HUES6 (cell line): ENCODE results near the gene MEAF6.
"Not testable (repeated sequence)": the region's sequence is repeated elsewhere in the genome, so short reads cannot be mapped to it uniquely, and the experiment has no call there.

Source experiments
- H3K27ac ChIP-seq: 2 replicates; pipeline ENCODE4 v1.7.0; 2013; ENCODE audit warnings: low read depth, mild to moderate bottlenecking, low read length, inconsistent platforms
- H3K27me3 ChIP-seq: 2 replicates; pipeline ENCODE4 v1.6.1; 2013; ENCODE audit warnings: low read length; ENCODE audit not compliant: control insufficient read depth, insufficient read depth
- H3K36me3 ChIP-seq: 2 replicates; pipeline ENCODE4 v1.6.1; 2013; ENCODE audit warnings: low read length; ENCODE audit not compliant: control insufficient read depth, insufficient read depth
- H3K4me1 ChIP-seq: 2 replicates; pipeline ENCODE4 v1.6.1; 2013; ENCODE audit warnings: low read length; ENCODE audit not compliant: control insufficient read depth, insufficient read depth
- H3K4me3 ChIP-seq: 2 replicates; pipeline ENCODE4 v1.5.1; 2013; ENCODE audit warnings: low read depth, low read length
- H3K9ac ChIP-seq: one replicate; pipeline ENCODE4 v1.6.1; 2013; ENCODE audit warnings: mild to moderate bottlenecking, low read length
- H3K9me3 ChIP-seq: 2 replicates; pipeline ENCODE4 v1.6.1; 2013; ENCODE audit warnings: low read depth, low read length; ENCODE audit not compliant: control insufficient read depth, insufficient read depth

The MEAF6 gene

GRCh38 chr1:37553927-37554808 lies 39.6 kb upstream of the MEAF6 start, which contains the start of gene SNIP1:
Gene SNIP1, minus strand, starts transcription at chr1:37554293. Its CDS starts 64 bp downstream, at chr1:37554229.
- no peaks in the 10 kb centered on the region for H3K27me3 ChIP-seq
- peak within 1 kb of the TSS; percentile 77; the same call in 1 of the 2 replicates for H3K27ac ChIP-seq
- peak within 1 kb of the TSS; percentile 99 for H3K4me3 ChIP-seq
- H3K36me3 ChIP-seq, result peaks cover 32% of the 10 kb centered on the region
- H3K9me3 ChIP-seq, result peaks cover 4% of the 10 kb centered on the region; the same call in 1 of the 2 replicates
- peaks cover 15% of the 10 kb centered on the region for H3K4me1 ChIP-seq
- peak within 1 kb of the TSS; percentile 83 for H3K9ac ChIP-seq

- peak overlapping the region; percentile 77; the same call in 1 of the 2 replicates for H3K27ac ChIP-seq
- peaks cover 38% of the 10 kb centered on the region for H3K36me3 ChIP-seq
- peaks cover 4% of the 10 kb centered on the region; the same call in 1 of the 2 replicates for H3K9me3 ChIP-seq
- peak overlapping the region; percentile 83 for H3K9ac ChIP-seq
- H3K27me3 ChIP-seq, result no peaks in the 10 kb centered on the region
- peaks cover 15% of the 10 kb centered on the region for H3K4me1 ChIP-seq
- H3K4me3 ChIP-seq, result peak overlapping the region; percentile 99
Measured at GRCh38 chr1:37553598-37553926, 39.0 kb upstream of the MEAF6 start.

DNA sequence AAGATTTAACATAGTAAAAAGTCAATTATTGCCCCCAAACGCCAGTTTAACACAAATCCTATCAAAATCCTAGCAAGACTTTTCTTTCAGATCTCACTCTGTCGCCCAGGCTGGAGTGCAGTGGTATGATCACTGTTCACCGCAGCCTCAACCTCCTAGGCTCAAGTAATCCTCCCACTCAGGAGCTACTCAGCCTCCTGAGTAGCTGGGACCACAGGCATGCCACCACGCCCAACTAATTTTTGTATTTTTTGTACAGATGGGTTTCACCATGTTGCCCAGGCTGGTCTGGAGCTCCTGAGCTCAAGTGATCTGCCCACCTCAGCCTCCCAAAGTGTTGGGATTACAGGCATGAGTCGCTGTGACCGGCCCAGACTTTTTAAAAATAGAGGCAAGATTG lies 34.8 kb upstream of the MEAF6 start:
- Histone ChIP-seq H3K27me3 (no peaks in the 10 kb centered on the region), H3K9ac (no peak overlapping the region), H3K36me3 (peaks cover 67% of the 10 kb centered on the region), H3K4me1 (peaks cover 7% of the 10 kb centered on the region), H3K4me3 (no peak overlapping the region), H3K9me3 (peaks cover under 1% of the 10 kb centered on the region; the same call in 1 of the 2 replicates), H3K27ac (no peak overlapping the region)

DNA sequence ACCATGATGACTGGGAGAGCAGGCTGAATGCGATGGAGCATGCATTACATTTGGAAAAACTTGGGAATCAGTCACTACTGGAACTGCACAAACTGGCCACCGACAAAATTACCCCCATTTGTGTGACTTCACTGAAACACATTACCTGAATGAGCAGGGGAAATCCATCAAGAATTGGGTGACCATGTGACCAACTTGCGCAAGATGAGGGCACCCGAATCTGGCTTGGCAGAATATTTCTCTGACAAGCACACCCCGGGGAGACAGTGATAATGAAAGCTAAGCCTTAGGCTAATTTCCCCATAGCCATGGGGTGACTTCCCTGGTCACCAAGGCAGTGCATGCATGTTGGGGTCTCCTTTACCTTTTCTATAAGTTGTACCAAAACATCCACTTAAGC lies 30.5 kb upstream of the MEAF6 start:
- no peaks in the 10 kb centered on the region for H3K4me1 ChIP-seq
- H3K9ac ChIP-seq, result no peak overlapping the region
- H3K36me3 ChIP-seq, result peaks cover 71% of the 10 kb centered on the region
- H3K27me3 ChIP-seq, result no peaks in the 10 kb centered on the region
- no peak overlapping the region for H3K27ac ChIP-seq
- no peak overlapping the region for H3K4me3 ChIP-seq
- H3K9me3 ChIP-seq, result no peaks in the 10 kb centered on the region

GRCh38 chr1:37544530-37544929 lies 30.0 kb upstream of the MEAF6 start:
- no peak overlapping the region for H3K27ac ChIP-seq
- H3K36me3 ChIP-seq, result peaks cover 73% of the 10 kb centered on the region
- H3K27me3 ChIP-seq, result no peaks in the 10 kb centered on the region
- no peaks in the 10 kb centered on the region for H3K9me3 ChIP-seq
- no peaks in the 10 kb centered on the region for H3K4me1 ChIP-seq
- H3K4me3 ChIP-seq, result no peak overlapping the region
- no peak overlapping the region for H3K9ac ChIP-seq

DNA sequence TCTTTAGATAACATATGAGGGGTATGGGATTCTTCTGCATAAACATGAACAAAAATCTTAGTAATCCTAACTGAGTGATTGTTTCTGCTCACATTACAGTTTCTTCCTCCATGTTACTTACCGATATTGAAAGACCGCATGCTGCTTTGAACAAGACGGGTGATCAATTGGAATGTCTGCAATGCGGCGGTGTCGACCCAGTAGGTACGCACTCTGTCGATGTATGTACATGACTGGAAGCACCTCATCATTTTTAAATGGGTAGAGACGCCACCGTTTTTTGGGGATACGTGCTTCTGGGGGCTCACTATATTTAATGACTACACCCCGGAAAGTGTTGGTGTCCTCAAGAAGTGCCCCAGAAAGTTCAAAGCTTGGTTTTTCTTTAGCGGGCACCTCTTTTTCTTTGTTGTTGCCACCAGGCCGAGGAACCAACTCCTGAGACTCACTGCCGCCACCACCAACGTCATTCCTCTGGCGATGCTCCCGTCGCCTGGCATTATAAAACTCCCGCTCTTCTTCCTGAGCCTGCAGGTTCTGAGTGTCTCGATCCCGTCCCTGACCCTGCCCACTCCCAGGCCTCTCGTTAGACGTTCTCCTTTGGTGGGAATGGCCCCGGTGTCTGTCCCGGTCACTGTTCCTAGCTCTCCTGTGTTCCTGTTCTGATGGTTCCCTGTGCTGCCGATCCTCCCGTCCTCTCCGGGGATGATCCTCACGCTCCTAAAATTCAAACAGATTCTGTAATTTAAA lies 25.6 kb upstream of the MEAF6 start:
- no peak overlapping the region for H3K4me3 ChIP-seq
- H3K36me3 ChIP-seq, result peaks cover 78% of the 10 kb centered on the region

DNA sequence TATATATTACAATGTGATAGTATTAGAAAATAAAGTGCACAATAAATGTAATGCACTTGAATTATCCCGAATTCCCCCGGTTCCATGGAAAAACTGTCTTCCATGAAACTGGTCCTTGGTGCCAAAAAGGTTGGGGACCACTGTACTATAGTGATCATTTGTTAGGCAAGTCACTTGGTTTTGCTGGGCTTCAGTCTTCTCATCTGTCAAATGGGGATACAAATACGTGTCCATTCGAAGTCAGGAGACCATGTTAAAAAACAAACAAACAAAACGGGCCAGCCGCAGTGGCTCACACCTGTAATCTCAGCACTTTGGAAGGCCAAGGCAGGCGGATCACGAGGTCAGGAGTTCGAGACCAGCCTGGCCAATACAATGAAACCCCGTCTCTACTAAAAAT lies 24.6 kb upstream of the MEAF6 start:
- not testable (repeated sequence) for H3K4me3 ChIP-seq, H3K9me3 ChIP-seq, H3K27me3 ChIP-seq, H3K9ac ChIP-seq, H3K4me1 ChIP-seq, H3K27ac ChIP-seq
- H3K36me3 ChIP-seq, result peaks cover 68% of the 10 kb centered on the region

More for the DNA sequence above, 25.6 kb upstream of the MEAF6 start:
- no peak overlapping the region for H3K27ac ChIP-seq
- no peak overlapping the region for H3K9ac ChIP-seq
- no peaks in the 10 kb centered on the region for H3K4me1 ChIP-seq
- H3K27me3 ChIP-seq, result no peaks in the 10 kb centered on the region
- no peaks in the 10 kb centered on the region for H3K9me3 ChIP-seq

DNA sequence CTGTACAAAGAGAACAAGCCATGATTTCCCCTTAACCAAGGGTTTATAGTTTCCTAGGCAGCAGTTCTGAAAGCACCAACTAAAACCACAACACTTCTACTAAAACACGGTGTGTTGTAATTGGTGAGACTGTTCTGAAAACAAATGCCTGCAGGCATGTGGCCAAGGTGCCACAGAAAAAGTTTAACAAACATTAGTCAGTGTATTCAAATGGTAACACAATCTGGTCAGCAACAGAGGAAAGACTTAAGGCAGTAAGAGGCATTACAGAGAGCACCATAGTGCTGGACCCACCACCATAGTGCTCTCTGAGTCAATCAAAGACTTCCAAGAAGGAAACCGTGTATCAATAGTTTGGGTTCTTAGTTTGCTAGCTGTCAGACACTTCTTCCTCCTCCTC lies 22.8 kb upstream of the MEAF6 start:
- Histone ChIP-seq H3K4me3 (no peak overlapping the region), H3K4me1 (no peaks in the 10 kb centered on the region), H3K9ac (no peak overlapping the region), H3K27me3 (no peaks in the 10 kb centered on the region), H3K36me3 (peaks cover 56% of the 10 kb centered on the region), H3K27ac (no peak overlapping the region), H3K9me3 (no peaks in the 10 kb centered on the region)

DNA sequence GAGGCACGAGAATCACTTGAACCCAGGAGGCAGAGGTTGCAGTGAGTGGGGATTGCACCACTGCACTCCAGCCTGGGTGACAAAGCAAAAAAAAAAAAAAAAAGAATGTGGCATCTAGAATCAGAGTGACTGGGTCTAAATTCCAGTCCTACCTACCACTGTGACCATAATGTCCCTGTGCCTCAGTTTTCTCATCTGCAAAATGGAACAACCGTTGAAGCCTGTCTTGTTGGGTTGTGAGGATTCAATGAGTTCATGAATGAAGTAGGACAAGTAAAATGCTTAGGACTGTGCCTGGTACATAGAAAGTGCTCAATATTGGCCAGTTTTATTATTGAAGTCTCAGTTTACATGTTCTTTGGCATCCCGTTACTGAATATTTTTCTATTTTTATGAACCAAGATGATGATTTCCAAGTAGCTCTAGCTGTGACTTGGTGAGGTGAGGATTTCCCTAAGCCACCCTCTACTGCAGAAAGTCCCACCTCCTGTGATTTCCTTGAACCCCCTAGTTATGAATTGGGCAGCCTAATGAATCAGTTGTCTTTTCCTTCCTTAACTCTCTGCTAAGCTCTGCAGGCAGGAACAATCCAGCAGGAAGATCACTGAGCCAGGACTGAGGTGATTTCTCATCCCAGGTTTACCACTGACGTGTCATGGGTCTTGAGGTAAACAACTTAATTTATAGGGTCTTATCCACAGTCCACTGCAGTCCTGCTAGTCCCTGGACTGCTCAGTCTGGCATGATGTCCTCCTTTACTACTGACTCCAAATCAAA lies 18.9 kb upstream of the MEAF6 start:
- no peak overlapping the region for H3K9ac ChIP-seq

DNA sequence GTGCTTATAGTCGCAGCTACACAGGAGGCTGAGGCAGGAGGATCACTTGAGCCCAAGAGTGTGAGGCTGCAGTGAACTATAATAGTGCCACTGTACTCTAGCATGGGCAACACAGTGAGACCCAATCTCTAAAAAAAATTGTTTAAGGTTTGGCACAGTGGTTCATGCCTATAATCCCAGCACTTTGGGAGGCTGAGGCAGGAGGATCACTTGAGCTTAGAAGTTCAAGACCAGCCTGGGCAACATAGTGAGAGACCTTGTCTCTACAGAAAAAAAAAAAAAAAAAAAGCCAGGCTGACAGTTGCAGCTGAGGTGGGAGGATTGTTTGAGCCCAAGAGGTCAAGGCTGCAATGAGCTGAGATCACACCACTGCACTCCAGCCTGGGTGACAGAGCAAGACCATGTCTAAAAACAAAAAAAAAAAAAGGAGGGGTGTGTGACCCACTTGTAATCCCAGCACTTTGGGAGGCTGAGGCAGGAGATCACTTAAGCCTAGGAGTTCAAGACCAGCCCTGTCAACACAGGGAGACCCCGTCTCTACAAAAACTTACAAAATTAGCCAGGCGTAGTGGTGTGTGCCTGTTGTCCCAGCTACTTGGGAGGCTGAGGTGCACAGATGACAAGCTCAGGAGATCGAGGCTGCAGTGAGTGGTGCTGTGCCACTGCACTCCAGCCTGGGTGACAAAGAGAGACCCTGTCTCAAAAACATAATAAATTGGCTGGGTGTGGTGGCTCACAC lies 18.0 kb upstream of the MEAF6 start:
- not testable (repeated sequence) for H3K27ac ChIP-seq, H3K4me3 ChIP-seq, H3K27me3 ChIP-seq, H3K9me3 ChIP-seq, H3K9ac ChIP-seq, H3K4me1 ChIP-seq
- peaks cover 17% of the 10 kb centered on the region for H3K36me3 ChIP-seq

More for the DNA sequence above, 18.9 kb upstream of the MEAF6 start:
- Histone ChIP-seq H3K27ac (no peak overlapping the region), H3K9me3 (no peaks in the 10 kb centered on the region), H3K4me1 (no peaks in the 10 kb centered on the region), H3K27me3 (no peaks in the 10 kb centered on the region), H3K4me3 (no peak overlapping the region), H3K36me3 (peaks cover 24% of the 10 kb centered on the region)
